NCI-H2196 treated with DMSO at 0.1 percent for 48 hours (cell line): Measurements from ENCODE around the gene CABLES1.

Experiments
- DNase-seq: peaks from one replicate; lab custom pipeline; 2025; ENCODE audit not compliant: unreplicated experiment; lab: John Stamatoyannopoulos, UW

The CABLES1 gene

GRCh38 chr18:23165271-23166068 lies 30.2 kb downstream of the CABLES1 start:
- no peak for DNase-seq

DNA sequence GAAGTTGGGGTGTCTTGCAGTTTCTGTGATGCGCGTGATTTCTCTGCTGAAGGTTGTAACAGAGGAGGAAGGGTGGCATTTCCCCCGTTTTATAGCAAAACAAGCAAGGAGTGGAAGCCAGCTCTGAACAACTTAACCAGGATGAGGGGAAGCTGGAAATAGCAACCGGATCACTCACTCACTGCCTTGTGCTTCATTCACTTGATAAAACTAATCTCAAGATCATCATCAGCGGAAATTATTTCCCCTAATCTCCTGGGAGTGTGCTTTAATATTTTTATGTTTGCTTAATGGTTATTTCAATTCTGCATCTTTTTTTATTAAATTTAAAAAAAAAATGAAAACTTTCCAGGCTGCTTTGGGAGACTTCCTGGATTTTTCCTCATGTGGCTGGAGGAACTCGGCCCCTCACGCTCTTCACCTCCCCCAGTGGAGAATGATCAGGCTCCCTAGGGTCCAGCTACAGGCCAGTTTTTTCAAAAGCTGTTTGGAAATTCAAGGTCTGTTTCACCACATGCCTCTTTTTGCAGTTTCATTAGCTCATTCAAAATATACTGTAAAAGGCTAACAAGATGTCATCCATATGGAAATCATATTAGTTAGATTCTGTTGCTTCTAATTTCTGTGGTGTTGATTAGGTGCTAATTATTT lies 31.7 kb downstream of the CABLES1 start:
- no peak for DNase-seq

DNA sequence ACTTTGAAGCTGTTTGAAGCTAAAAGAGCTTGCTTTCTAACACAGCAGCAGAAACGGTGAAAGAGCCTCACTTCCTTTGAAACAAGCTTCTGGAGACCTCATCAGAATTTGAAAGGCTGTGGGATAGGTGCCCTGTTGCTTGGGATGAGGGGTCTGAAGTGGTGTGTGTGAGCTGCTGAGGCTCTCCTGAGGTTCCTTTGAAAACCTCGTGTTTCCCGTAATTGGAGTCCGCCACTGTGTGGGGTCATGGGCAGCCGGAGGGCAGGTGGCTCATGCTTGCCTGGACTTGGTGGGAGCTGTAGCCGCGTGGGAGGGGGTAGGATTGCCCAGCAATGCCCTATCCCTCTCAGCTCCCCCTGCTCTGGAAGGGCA lies 34.4 kb downstream of the CABLES1 start:
- no peak for DNase-seq

DNA sequence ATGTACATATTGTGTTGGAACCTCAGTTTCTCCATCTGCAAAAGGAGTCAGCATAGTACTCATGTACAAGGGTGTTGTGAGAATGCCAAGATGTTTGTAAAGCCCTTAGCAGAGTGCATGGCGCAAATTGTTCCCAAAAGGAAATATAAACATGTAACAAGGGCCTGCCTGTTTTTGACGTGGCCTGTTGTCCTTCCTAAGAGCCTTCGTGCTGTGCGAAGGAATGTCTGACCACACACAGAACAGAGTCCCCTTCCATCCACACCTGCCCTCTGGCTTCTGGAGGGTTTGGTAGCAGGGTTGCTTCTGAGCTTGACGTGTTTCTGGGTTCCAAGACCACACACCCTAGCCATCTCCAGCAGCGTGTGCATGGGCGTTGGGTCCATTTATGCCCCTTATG lies 34.9 kb downstream of the CABLES1 start:
- no peak for DNase-seq

DNA sequence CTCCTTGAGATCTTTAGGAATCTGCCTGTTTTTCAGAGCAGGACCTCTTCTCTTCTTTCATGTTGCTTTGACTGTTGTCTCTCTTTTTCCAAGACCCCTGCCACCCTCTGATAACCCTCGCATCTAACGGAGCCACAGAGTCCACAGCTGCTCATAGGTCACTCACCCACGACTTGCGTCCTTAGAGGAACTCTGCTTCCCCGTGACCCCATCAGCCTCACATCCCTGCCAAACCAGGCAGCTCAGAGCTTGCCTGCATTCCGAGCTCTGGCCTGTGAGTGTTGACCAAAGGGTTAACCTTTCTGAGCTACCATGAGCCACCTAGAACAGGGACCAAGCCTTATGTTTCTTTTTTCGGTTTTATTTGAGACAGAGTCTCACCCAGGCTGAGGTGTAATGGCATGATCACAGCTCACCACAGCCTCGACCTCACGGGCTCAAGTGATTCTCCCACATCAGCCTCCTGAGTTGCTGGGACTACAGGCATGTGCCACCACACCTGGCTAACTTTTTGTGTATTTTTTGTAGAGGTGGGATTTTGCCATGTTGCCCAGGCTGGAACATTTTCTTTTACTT lies 36.4 kb downstream of the CABLES1 start:
- DNase-seq: no peak

DNA sequence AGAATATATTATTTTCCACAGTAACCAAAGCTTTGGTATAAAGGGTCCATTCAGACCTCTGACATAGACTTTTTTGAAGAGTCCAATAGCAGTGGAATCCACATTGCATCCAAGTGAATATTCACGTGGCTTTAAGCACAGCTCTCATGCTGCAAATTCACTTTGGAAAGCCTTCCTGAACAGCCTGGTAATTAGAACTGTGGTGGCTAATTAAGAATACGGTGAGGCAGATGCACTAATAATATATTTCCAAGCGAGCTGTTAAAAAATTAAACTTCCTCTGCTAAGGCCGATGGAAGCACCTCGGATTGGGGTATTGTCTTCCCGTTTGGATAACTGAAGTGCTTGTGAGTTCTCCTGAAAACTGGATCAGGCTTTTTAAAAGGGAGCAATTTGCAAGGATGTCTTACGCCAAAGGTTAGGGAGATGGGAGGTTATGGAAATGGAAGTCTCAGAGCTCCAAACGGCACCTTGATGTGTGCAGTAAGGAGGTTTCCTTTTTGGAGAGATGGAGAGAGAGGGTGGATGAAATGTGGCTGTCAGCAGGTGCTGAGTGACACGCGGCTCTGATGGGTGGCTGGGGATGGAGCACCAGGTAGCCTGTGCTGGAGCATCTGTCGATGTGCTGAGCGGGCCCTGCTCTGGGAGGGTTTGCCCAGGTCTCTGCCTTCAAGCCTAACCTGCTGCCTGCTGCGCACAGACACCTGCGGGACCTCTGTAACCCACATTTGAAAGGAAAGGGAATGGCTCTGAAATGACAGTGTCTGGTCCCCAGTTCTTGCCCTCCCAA lies 37.5 kb downstream of the CABLES1 start:
- DNase-seq: no peak

- DNase-seq: no peak
Measured at GRCh38 chr18:23173912-23174311, 38.6 kb downstream of the CABLES1 start.

GRCh38 chr18:23176701-23177432 lies 41.6 kb downstream of the CABLES1 start:
- DNase-seq: no peak

GRCh38 chr18:23177433-23178072 lies 42.3 kb downstream of the CABLES1 start:
- DNase-seq: no peak

DNA sequence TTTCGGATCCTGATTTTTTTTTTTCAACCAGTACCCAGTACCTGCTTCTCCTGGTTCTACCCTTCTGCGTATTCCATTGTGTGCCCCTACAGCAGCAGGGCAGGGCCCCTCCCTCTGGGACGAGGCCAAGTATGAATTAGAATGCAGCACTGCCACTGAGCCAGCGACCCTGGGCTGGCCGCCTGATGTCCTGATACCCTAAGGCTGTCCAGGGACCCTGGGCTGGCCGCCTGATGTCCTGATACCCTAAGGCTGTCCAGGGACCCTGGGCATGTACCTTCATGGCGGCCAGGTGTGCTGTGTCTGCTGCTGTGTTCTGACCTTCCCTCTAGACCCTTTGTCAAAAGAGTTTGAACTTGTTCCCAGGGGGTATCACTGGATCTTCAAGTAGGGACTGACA lies 42.9 kb downstream of the CABLES1 start:
- DNase-seq: no peak

- DNase-seq: peak; percentile 64
Measured at GRCh38 chr18:23178661-23179081, 43.4 kb downstream of the CABLES1 start.

DNA sequence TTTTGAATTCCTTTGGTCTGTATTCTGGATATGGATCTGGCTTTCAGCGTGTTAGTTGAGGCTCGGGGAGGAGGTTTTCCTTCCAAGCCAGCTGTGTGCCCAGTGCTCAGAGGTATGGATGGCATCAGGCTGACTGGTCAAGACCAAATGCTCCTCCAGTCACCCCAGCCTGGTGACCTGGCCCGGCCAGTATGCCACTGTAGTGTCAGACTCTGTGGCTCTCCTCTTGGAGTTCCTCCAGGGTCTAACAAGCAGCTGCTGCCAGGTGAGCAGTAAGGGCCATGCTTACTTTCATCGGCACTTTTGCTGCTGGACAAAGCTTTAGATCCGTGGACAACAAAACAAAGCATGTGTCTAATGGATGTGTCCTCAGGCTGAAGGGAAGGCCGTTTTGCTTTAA lies 44.1 kb downstream of the CABLES1 start:
- DNase-seq: no peak

DNA sequence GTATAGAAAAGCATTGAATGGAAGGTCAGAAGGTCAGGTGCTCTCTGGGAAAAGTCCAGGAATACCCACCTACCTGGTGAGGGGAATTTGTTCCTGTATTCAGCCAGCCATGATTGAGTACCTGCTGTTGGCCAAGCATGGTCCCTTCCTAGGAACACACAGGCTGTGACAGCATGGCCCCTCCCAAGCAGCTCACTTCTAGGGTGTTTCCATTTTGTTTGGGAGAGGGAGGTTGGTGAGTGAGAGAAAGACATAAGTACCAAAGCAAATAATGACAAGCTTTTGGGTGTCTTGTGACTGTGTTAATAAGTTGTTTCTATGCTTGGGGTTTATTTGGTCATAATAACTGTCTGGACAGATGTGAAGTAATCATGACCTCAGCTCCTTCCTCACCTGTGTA lies 46.3 kb downstream of the CABLES1 start:
- no peak for DNase-seq

- no peak for DNase-seq
Measured at GRCh38 chr18:23182606-23183005, 47.3 kb downstream of the CABLES1 start.

- no peak for DNase-seq
Measured at GRCh38 chr18:23183411-23184150, 48.3 kb downstream of the CABLES1 start.

- no peak for DNase-seq
Measured at GRCh38 chr18:23186781-23187180, 51.5 kb downstream of the CABLES1 start.

- no peak for DNase-seq
Measured at GRCh38 chr18:23188068-23188760, 52.9 kb downstream of the CABLES1 start.

GRCh38 chr18:23189099-23189498 lies 53.8 kb downstream of the CABLES1 start:
- no peak for DNase-seq
